Trophoblast cell (in vitro differentiated cells and primary cell): ENCODE results near the gene NLGN3.

Experiments
- DNase-seq, 2 donors: peaks; one replicate each; pipeline ENCODE4 v3.0.0-alpha.2; 2016
- H2AFZ ChIP-seq: 2 replicates; pipeline ENCODE4 v1.6.1; 2013; ENCODE audit warnings: low read length, moderate library complexity, mild to moderate bottlenecking; ENCODE audit not compliant: insufficient read depth, poor library complexity
- H2AK5ac ChIP-seq: 2 replicates; pipeline ENCODE4 v1.6.1; 2013; ENCODE audit warnings: mild to moderate bottlenecking, low read length
- H2BK120ac ChIP-seq: 2 replicates; pipeline ENCODE4 v1.6.1; 2013; ENCODE audit warnings: low read length, mild to moderate bottlenecking, moderate library complexity; ENCODE audit not compliant: insufficient read depth, poor library complexity
- H2BK12ac ChIP-seq: 2 replicates; pipeline ENCODE4 v1.6.1; 2013; ENCODE audit warnings: mild to moderate bottlenecking, low read length, moderate library complexity
- H2BK5ac ChIP-seq: 2 replicates; pipeline ENCODE4 v1.6.1; 2013; ENCODE audit warnings: low read length, low read depth, moderate library complexity, mild to moderate bottlenecking; ENCODE audit not compliant: poor library complexity
- H3K14ac ChIP-seq: 2 replicates; pipeline ENCODE4 v1.6.1; 2013; ENCODE audit warnings: mild to moderate bottlenecking, low read length
- H3K18ac ChIP-seq: 2 replicates; pipeline ENCODE4 v1.6.1; 2013; ENCODE audit warnings: mild to moderate bottlenecking, low read length
- H3K23ac ChIP-seq: 2 replicates; pipeline ENCODE4 v1.6.1; 2013; ENCODE audit warnings: low read length
- H3K27ac ChIP-seq: 2 replicates; pipeline ENCODE4 v1.5.1; 2013; ENCODE audit warnings: low read depth, mild to moderate bottlenecking, inconsistent platforms, low read length, moderate library complexity
- H3K27me3 ChIP-seq: 2 replicates; pipeline ENCODE4 v1.6.1; 2013; ENCODE audit warnings: inconsistent platforms, mild to moderate bottlenecking, low read length, moderate library complexity; ENCODE audit not compliant: insufficient read depth
- H3K36me3 ChIP-seq, 2 experiments: 1 replicate in 1 of 2; 2 replicates in 1 of 2; pipeline ENCODE4 v1.6.1; 2013; ENCODE audit warnings: low read length in 2 of 2, mild to moderate bottlenecking in 2 of 2, moderate library complexity in 1 of 2; ENCODE audit not compliant: insufficient read depth in 2 of 2, control insufficient read depth in 1 of 2
- H3K4ac ChIP-seq: 2 replicates; pipeline ENCODE4 v1.6.1; 2013; ENCODE audit warnings: low read depth, mild to moderate bottlenecking, low read length, moderate library complexity
- H3K4me1 ChIP-seq, 2 experiments: 1 replicate in 1 of 2; 2 replicates in 1 of 2; pipeline ENCODE4 v1.6.1; 2013; ENCODE audit warnings: low read length in 2 of 2, mild to moderate bottlenecking in 2 of 2, moderate library complexity in 1 of 2; ENCODE audit not compliant: insufficient read depth in 2 of 2, control insufficient read depth in 1 of 2
- H3K4me2 ChIP-seq: 2 replicates; pipeline ENCODE4 v1.6.1; 2013; ENCODE audit warnings: inconsistent platforms, mild to moderate bottlenecking, low read length, moderate library complexity
- H3K4me3 ChIP-seq: 2 replicates; pipeline ENCODE4 v1.5.1; 2013; ENCODE audit warnings: mild to moderate bottlenecking, low read depth, low read length, inconsistent platforms
- H3K79me1 ChIP-seq: one replicate; pipeline ENCODE4 v1.6.1; 2013; ENCODE audit warnings: low read length
- H3K79me2 ChIP-seq: 2 replicates; pipeline ENCODE4 v1.6.1; 2013; ENCODE audit warnings: low read length, mild to moderate bottlenecking; ENCODE audit not compliant: control insufficient read depth, insufficient read depth, poor library complexity
- H3K9ac ChIP-seq: 2 replicates; pipeline ENCODE4 v1.6.1; 2013; ENCODE audit warnings: mild to moderate bottlenecking, low read length
- H3K9me3 ChIP-seq: 2 replicates; pipeline ENCODE4 v1.6.1; 2013; ENCODE audit warnings: low read depth, mild to moderate bottlenecking, control low read depth, inconsistent platforms, low read length; ENCODE audit not compliant: insufficient read depth
- H4K12ac ChIP-seq: 2 replicates; pipeline ENCODE4 v1.6.1; 2013; ENCODE audit warnings: low read depth, mild to moderate bottlenecking, low read length, moderate library complexity
- H4K8ac ChIP-seq: 2 replicates; pipeline ENCODE4 v1.6.1; 2013; ENCODE audit warnings: low read depth, mild to moderate bottlenecking, low read length, moderate library complexity
- H4K91ac ChIP-seq: one replicate; pipeline ENCODE4 v1.6.1; 2013; ENCODE audit warnings: low read depth, mild to moderate bottlenecking, low read length, moderate library complexity
- WGBS: extraction: QIAGEN DNeasy Blood & Tissue Kit; methylation state at CpG from one replicate; pipeline ENCODE4 v1.1.7; 2013; ENCODE audit warnings: missing lambda C conversion rate; ENCODE audit not compliant: insufficient read length, insufficient coverage; ENCODE audit errors: extremely low coverage; 5-methylcytosine and 5-hydroxymethylcytosine counted together

Gene NLGN3

DNA sequence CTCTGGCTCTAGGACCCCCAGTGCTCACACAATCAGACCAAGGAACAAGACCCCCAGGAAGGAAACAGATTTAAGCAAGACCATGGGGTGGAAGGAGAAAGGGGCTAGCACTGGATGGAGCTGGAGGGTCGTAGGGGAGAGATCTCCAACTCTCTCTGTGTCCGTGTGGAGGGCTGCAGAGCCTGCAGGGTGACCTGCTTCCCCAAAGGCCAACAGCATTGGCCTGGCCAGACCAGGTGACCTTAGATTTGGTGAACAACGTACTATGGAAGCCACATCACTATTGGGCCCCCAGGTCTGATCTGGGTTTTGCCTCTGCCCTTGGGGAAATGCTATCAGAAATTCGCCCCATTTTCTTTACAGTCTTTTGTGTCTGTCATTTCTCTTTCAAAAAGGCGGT, 26.0 kb downstream of the NLGN3 start:
- no peak overlapping the region for H4K8ac ChIP-seq
- H2AK5ac ChIP-seq = no peak overlapping the region
- no peak overlapping the region for H4K12ac ChIP-seq
- no peaks in the 10 kb centered on the region for H3K79me1 ChIP-seq
- no peak overlapping the region for H3K9ac ChIP-seq
- H3K27ac ChIP-seq = no peak overlapping the region
- no peak overlapping the region for H2BK5ac ChIP-seq
- no peak overlapping the region for H3K14ac ChIP-seq
- H3K9me3 ChIP-seq = no peaks in the 10 kb centered on the region
- H2BK12ac ChIP-seq = peak overlapping the region; percentile 26
- H3K4me1 ChIP-seq = peaks cover 0 to 2% of the 10 kb centered on the region in 2 experiments
- no peak overlapping the region for H3K23ac ChIP-seq
- no CpG with 5 or more reads among the region's 5 CpGs for WGBS
- no peaks in the 10 kb centered on the region for H3K79me2 ChIP-seq
- no peak overlapping the region for H3K4me2 ChIP-seq
- no peaks in the 10 kb centered on the region for H3K36me3 ChIP-seq
- H2BK120ac ChIP-seq = no peak overlapping the region
- H3K27me3 ChIP-seq = no peaks in the 10 kb centered on the region
- H4K91ac ChIP-seq = no peak overlapping the region
- H2AFZ ChIP-seq = no peak overlapping the region
- H3K4ac ChIP-seq = no peak overlapping the region
- DNase-seq = no peak
- H3K18ac ChIP-seq = no peak overlapping the region
- H3K4me3 ChIP-seq = no peak overlapping the region

DNA sequence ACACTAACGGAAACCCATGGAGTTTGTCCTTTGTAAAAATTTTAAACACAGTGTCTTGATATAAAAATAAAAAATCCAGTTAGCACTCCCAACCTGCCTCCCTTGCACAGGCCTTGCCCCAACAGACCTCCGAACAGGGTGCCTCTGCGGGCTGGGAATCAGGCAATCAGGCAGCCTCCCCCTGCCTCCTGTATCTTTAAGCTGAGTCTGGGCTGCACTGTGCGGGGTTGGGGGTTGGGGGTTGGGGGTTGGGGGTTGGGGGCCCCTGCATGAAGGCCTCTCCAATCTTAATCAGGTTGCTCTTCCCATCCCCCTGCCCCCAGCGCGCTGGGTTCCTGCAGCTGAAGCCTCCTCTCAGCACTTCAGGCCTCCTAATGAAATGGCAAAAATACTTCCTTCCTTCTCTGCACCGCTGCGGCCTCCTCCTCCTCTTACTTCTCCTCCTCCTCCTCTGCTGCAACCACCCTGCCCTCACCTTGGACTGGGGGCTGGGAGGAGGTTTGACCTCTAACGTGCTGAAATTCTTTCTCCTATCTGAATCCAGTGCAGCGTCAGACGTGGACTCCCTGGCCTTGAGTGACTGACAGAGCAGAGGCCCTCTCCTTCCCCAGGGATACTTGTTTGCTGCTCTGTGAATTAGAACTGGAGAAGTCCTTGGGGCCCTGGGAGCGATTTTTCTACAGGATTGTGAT, 26.6 kb downstream of the NLGN3 start:
- H4K12ac ChIP-seq = no peak overlapping the region
- H3K27me3 ChIP-seq = no peaks in the 10 kb centered on the region
- H3K14ac ChIP-seq = no peak overlapping the region
- peak overlapping the region; percentile 1 for H4K91ac ChIP-seq
- no peak overlapping the region for H2AFZ ChIP-seq
- H3K4me3 ChIP-seq = no peak overlapping the region
- H3K27ac ChIP-seq = no peak overlapping the region
- H3K4me1 ChIP-seq = peaks cover 0 to 2% of the 10 kb centered on the region in 2 experiments
- no peak overlapping the region for H2AK5ac ChIP-seq
- no CpG with 5 or more reads among the region's 12 CpGs for WGBS
- no peak overlapping the region for H2BK5ac ChIP-seq
- DNase-seq = no peak
- no peaks in the 10 kb centered on the region for H3K79me1 ChIP-seq
- no peak overlapping the region for H4K8ac ChIP-seq
- H3K36me3 ChIP-seq = no peaks in the 10 kb centered on the region
- no peak overlapping the region for H3K18ac ChIP-seq
- no peak overlapping the region for H3K23ac ChIP-seq
- H3K4me2 ChIP-seq = no peak overlapping the region
- no peaks in the 10 kb centered on the region for H3K79me2 ChIP-seq
- no peaks in the 10 kb centered on the region for H3K9me3 ChIP-seq
- no peak overlapping the region for H3K9ac ChIP-seq
- H2BK120ac ChIP-seq = no peak overlapping the region
- no peak overlapping the region for H2BK12ac ChIP-seq
- H3K4ac ChIP-seq = no peak overlapping the region

DNA sequence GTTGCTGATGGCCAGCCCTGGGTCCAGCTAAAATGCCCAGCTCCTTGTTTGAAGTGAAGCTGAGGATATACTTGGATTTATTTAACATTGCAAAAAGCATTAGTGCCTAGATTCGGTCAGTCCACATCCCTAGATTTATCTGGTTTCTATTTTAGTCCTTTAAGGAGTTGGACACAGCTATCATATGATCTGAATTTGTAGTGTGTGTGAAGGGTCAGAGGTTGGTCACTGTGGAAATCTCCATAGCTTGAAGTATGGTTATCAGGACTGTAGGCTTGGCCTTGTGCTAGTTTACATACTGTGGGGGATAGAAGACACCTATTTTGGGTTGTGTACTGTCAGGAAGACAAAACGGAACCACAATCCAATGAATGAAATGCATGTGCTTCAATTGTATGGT, 28.8 kb downstream of the NLGN3 start:
- Histone ChIP-seq H3K4me2 (no peak overlapping the region), H3K4ac (no peak overlapping the region), H2AFZ (no peak overlapping the region), H4K91ac (no peak overlapping the region), H3K27ac (no peak overlapping the region), H2BK120ac (no peak overlapping the region), H3K9me3 (no peaks in the 10 kb centered on the region), H3K14ac (no peak overlapping the region), H2BK5ac (no peak overlapping the region), H3K18ac (no peak overlapping the region), H3K79me1 (peaks cover 3% of the 10 kb centered on the region), H3K4me1 (peaks cover 2% of the 10 kb centered on the region in 2 experiments), H3K27me3 (no peaks in the 10 kb centered on the region), H3K36me3 (no peaks in the 10 kb centered on the region), H3K4me3 (no peak overlapping the region), H4K12ac (no peak overlapping the region), H3K79me2 (no peaks in the 10 kb centered on the region), H3K9ac (no peak overlapping the region), H2AK5ac (no peak overlapping the region), H3K23ac (no peak overlapping the region), H4K8ac (no peak overlapping the region), H2BK12ac (no peak overlapping the region)
- no peak for DNase-seq
- no CpG with 5 or more reads among the region's 2 CpGs for WGBS

DNA sequence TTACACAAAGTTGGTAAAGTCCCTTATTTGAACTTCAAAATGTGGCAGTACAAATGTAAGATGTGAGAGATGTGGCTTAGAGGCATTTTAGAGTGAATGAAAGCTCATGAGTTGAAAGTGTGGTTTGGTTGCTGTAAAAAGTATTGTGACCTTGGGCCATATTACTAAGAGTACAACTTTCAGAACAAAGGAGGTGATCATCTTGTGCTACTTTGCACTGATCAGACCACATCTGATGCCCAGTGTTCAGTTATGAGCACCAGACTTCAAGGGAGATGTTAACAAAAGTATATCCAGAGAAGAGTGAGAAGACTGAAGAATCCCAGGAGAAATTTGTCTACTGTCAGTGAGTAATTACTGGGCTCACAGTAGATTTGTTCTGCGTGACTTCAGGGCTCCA, 30.2 kb downstream of the NLGN3 start:
- H2AFZ ChIP-seq = no peak overlapping the region
- H3K4ac ChIP-seq = no peak overlapping the region
- H3K9me3 ChIP-seq = no peaks in the 10 kb centered on the region
- H3K23ac ChIP-seq = no peak overlapping the region
- H2BK120ac ChIP-seq = no peak overlapping the region
- no peak overlapping the region for H3K4me3 ChIP-seq
- no CpG with 5 or more reads among the region's 1 CpG for WGBS
- H4K91ac ChIP-seq = no peak overlapping the region
- no peak overlapping the region for H2BK12ac ChIP-seq
- H4K8ac ChIP-seq = no peak overlapping the region
- H3K27me3 ChIP-seq = no peaks in the 10 kb centered on the region
- H3K79me2 ChIP-seq = no peaks in the 10 kb centered on the region
- no peak overlapping the region for H3K18ac ChIP-seq
- H2BK5ac ChIP-seq = no peak overlapping the region
- H2AK5ac ChIP-seq = no peak overlapping the region
- DNase-seq = no peak
- H3K36me3 ChIP-seq = no peaks in the 10 kb centered on the region
- H3K4me2 ChIP-seq = no peak overlapping the region
- H3K9ac ChIP-seq = no peak overlapping the region
- no peak overlapping the region for H4K12ac ChIP-seq
- H3K27ac ChIP-seq = no peak overlapping the region
- H3K14ac ChIP-seq = no peak overlapping the region
- H3K4me1 ChIP-seq = peaks cover 2% of the 10 kb centered on the region in 2 experiments
- H3K79me1 ChIP-seq = peaks cover 3% of the 10 kb centered on the region
